Calu3 (cell line): ENCODE results near the gene STX1A. TPM values are rescaled to one million over a fixed set of nuclear protein-coding genes. Genes with fewer than 3 reads are reported as not detected.

Experiments used
- BruUV-seq: library from RNA; stranded (reverse); fragments of 400-500 nt; replicated peaks from 2 replicates; lab custom pipeline; 2021; lab: Mats Ljungman, UMichigan
- CTCF ChIA-PET: fragments of 300-600 bp; sonication (Branson Sonifier 250); formaldehyde crosslinking; loops from one replicate; lab custom pipeline; 2022; ENCODE audit warnings: antibody characterized with exemption; lab: Charles Lee
- DNase-seq: peaks from one replicate; pipeline ENCODE4 v3.0.0; 2022
- H3K27ac Mint-ChIP-seq: one replicate; pipeline ENCODE4 v1.8.0; 2022; ENCODE audit warnings: mixed read lengths; ENCODE audit not compliant: unreplicated experiment
- H3K27me3 Mint-ChIP-seq: one replicate; pipeline ENCODE4 v1.8.0; 2022; ENCODE audit warnings: mixed read lengths; ENCODE audit not compliant: unreplicated experiment
- H3K36me3 Mint-ChIP-seq: one replicate; pipeline ENCODE4 v1.8.0; 2022; ENCODE audit warnings: mild to moderate bottlenecking, moderate library complexity, mixed read lengths; ENCODE audit not compliant: insufficient read depth, unreplicated experiment
- H3K4me1 Mint-ChIP-seq: one replicate; pipeline ENCODE4 v1.8.0; 2022; ENCODE audit warnings: mild to moderate bottlenecking, low read depth, mixed read lengths; ENCODE audit not compliant: unreplicated experiment
- H3K4me3 Mint-ChIP-seq: one replicate; pipeline ENCODE4 v1.8.0; 2022; ENCODE audit warnings: mild to moderate bottlenecking, low read depth, moderate library complexity, mixed read lengths; ENCODE audit not compliant: unreplicated experiment
- H3K9me3 Mint-ChIP-seq: one replicate; pipeline ENCODE4 v1.8.0; 2022; ENCODE audit warnings: low read depth, mixed read lengths; ENCODE audit not compliant: unreplicated experiment
- intact Hi-C: fragments of 100-400 bp; cut with micrococcal nuclease; formaldehyde crosslinking; loops from one replicate; pipeline ENCODE4 v1.10.0; 2022; ENCODE audit not compliant: unreplicated experiment
- total RNA-seq: library from RNA; stranded (reverse); gene quantifications from 2 replicates; pipeline ENCODE4 v1.2.3, GENCODE V29; 2022
- TF ChIP-seq, protein P1 (sequence below): fragments of 200-600 bp; IDR thresholded peaks from one replicate; pipeline ENCODE4 v1.8.0; 2022; ENCODE audit warnings: antibody characterized with exemption; ENCODE audit not compliant: unreplicated experiment

The STX1A gene
- total RNA-seq, 1 experiment from 2014 or later, result 26.1 TPM

DNA sequence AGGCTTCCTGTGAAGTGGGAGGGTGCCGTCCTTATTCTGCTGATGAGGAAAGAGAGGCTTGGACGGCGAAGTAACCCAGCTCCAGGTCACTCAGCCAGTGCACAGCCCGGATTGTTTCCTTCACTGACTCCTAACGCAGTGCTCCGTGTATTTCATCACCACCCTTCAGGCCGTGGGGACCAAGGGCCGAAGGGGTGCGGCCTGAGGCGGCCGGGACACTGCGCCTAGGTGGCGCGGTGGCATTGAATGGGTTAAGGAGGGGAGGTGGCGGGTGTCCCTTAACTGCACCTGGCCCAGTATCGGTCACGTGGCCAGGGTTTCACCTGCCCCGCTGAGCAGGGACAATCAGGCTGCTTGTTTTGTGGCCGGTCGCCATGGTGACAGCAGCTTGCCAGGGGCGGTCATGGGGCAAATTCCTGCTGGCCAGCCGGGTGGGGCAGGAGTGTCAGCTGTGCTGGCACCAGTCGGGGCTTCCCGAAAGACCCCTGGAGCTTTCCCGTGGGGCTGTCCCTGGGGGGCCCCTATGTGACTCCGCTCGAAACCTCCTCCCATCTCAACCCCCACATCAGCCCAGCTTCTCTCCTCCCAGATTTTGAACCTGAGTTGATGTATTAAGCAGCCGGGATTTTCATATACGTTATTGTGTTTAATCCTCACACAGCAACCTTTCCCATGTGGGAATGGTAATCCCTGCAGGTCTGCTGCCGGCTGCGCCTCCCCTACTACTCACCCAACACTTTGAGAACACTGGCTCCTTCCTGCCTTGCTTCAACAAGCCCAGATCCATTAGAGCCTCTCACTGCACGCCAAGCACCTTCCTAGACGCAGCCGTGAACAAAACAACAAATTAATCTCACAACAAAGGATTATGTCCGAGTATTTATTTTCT is 23.5 kb upstream of the STX1A start:
- peak; percentile 97 for DNase-seq
- TF ChIP-seq, protein P1, sequence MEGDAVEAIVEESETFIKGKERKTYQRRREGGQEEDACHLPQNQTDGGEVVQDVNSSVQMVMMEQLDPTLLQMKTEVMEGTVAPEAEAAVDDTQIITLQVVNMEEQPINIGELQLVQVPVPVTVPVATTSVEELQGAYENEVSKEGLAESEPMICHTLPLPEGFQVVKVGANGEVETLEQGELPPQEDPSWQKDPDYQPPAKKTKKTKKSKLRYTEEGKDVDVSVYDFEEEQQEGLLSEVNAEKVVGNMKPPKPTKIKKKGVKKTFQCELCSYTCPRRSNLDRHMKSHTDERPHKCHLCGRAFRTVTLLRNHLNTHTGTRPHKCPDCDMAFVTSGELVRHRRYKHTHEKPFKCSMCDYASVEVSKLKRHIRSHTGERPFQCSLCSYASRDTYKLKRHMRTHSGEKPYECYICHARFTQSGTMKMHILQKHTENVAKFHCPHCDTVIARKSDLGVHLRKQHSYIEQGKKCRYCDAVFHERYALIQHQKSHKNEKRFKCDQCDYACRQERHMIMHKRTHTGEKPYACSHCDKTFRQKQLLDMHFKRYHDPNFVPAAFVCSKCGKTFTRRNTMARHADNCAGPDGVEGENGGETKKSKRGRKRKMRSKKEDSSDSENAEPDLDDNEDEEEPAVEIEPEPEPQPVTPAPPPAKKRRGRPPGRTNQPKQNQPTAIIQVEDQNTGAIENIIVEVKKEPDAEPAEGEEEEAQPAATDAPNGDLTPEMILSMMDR, result no peak
- H3K9me3 Mint-ChIP-seq, result no peaks in the 10 kb centered on the region
- peaks cover 29% of the 10 kb centered on the region for H3K4me1 Mint-ChIP-seq
- CTCF ChIA-PET, result interaction anchor here (0.8 to 1.7 kb wide), 5 partner anchors 14 to 90 kb away, joined by 3 to 4 read pairs (median 3); partner anchors contain the start of gene CLDN3
- peak overlapping the region; percentile 56 for H3K4me3 Mint-ChIP-seq
- BruUV-seq, result no TSS peak
- intact Hi-C loops, result loop anchor here (2.0 kb wide), 2 partner anchors 88 to 108 kb away; partner anchors contain the start of gene CLDN4
- H3K27ac Mint-ChIP-seq, result peak overlapping the region; percentile 98
- H3K27me3 Mint-ChIP-seq, result no peaks in the 10 kb centered on the region
- H3K36me3 Mint-ChIP-seq, result peaks cover 59% of the 10 kb centered on the region

DNA sequence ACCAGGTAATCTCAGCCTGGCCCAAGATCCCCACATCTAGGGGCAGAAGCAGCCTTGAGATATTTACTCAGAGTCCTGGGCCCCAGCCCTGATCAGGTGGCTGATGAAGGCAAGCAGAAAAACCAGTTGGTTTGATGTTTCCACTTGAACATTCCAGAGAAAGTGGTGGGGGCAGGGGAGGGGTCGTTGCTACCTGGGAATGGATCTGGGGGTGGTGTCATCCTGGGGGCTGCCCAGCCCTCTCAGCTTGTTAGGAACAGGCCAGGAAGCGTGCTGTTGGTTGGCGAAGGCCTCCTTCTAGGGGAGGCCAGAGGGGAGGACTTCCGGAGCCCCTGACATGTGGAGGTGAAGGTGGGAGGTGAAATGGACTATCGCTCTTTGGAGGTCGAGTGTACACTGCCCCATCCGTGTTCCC is 22.9 kb upstream of the STX1A start:
- intact Hi-C loops, result loop anchor here (2.0 kb wide), 2 partner anchors 88 to 108 kb away; partner anchors contain the start of gene CLDN4
- Mint-ChIP-seq H3K27ac (peak overlapping the region; percentile 98), H3K36me3 (peaks cover 66% of the 10 kb centered on the region), H3K4me1 (peaks cover 29% of the 10 kb centered on the region), H3K9me3 (no peaks in the 10 kb centered on the region), H3K27me3 (no peaks in the 10 kb centered on the region), H3K4me3 (peak overlapping the region; percentile 56)
- CTCF ChIA-PET, result interaction anchor here (0.9 to 1.7 kb wide), 3 partner anchors 14 to 87 kb away, joined by 3 to 4 read pairs (median 4); partner anchors contain the start of gene CLDN3
- BruUV-seq, result no TSS peak
- TF ChIP-seq, protein P1, result no peak
- DNase-seq, result peak; percentile 62

DNA sequence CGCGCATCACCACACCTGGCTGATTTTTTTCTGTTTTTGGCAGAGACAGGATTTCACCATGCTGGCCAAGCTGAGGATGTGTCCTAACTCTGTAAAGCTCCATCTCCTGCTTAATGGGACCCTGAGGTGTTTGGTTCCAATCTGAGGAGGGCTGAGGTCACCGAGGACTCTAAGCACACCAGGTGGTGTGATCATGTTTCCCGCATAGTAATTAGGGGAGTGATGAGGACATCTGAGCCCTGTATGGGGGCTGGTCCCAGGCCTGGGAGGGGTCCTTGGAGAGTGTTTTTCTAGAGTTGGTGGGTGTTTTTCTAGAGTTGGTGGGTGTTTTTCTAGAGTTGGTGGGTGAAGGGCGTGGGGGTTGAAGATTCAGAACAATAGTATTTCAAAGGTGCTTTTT is 22.1 kb upstream of the STX1A start:
- TF ChIP-seq, protein P1, result no peak
- Mint-ChIP-seq H3K9me3 (no peaks in the 10 kb centered on the region), H3K27me3 (no peaks in the 10 kb centered on the region), H3K27ac (peak overlapping the region; percentile 98), H3K36me3 (peaks cover 73% of the 10 kb centered on the region), H3K4me3 (no peak overlapping the region), H3K4me1 (peaks cover 34% of the 10 kb centered on the region)
- intact Hi-C loops, result no loop called here
- CTCF ChIA-PET, result no interaction called here
- no peak for DNase-seq
- BruUV-seq, result no TSS peak

DNA sequence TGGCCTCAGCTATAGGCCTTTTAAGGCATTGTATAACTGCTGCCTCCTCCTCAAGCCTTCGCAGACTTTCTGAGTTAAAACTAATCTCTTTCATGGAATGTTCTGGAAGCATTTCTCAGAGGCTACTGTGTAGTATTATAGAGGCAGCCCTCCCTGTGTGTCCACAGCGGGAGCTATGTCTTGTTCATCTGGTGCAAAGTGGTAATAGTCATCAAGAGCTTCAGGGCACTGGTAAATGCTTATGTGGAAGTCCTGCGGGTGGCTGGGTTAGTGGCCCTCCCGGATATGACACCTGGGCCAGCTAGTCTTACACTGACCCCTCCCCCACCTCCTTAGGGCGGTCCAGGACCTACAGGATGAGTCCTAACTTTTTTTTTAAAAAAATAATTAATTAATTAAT is 21.3 kb upstream of the STX1A start:
- H3K27ac Mint-ChIP-seq, result peak overlapping the region; percentile 30
- no peak overlapping the region for H3K4me3 Mint-ChIP-seq
- peaks cover 39% of the 10 kb centered on the region for H3K4me1 Mint-ChIP-seq
- intact Hi-C loops, result no loop called here
- no peak for DNase-seq
- CTCF ChIA-PET, result interaction anchor here (0.7 kb wide), 1 partner anchor 115 kb away, joined by 3 read pairs; no protein-coding TSS in a partner anchor
- H3K27me3 Mint-ChIP-seq, result no peaks in the 10 kb centered on the region
- no TSS peak for BruUV-seq
- TF ChIP-seq, protein P1, result no peak
- H3K9me3 Mint-ChIP-seq, result no peaks in the 10 kb centered on the region
- H3K36me3 Mint-ChIP-seq, result peaks cover 77% of the 10 kb centered on the region
